Measurements from ENCODE around the gene CASQ2.
"Not testable (repeated sequence)": the region's sequence is repeated elsewhere in the genome, so short reads cannot be mapped to it uniquely, and the experiment has no call there.

Gene CASQ2

GRCh38 chr1:115781343-115781742, 12.8 kb upstream of the CASQ2 start:
- FAIRE-seq, result peak; percentile 72
- DNase-seq (ENCODE audit: low spot score), result no peak

DNA sequence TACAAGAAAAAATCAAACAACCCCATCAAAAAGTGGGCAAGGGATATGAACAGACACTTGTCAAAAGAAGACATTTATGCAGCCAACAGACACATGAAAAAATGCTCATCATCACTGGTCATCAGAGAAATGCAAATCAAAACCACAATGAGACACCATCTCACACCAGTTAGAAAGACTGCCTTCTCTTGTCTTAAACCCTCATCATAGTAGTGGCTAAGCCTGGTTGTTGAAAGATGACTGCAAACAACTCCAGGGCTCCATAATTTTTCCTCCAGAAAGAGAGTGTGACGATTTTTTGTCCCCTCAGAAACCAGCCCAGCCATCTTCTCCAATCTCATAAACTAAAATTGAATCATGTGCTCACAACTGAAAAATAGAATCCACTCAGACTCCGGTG, 12.1 kb upstream of the CASQ2 start:
- FAIRE-seq; DNase-seq (ENCODE audit: low spot score): not testable (repeated sequence)

DNA sequence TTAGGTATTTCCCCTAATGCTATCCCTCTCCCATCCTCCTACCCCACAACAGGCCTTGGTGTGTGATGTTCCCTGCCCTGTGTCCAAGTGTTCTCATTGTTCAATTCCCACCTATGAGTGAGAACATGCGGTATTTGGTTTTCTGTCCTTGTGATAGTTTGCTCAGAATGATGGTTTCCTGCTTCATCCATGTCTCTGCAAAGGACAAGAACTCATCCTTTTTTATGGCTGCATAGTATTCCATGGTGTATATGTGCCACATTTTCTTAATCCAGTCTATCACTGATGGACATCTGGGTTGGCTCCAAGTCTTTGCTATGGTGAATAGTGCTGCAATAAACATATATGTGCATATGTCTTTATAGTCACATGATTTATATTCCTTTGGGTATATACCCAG, 10.6 kb upstream of the CASQ2 start:
- DNase-seq (ENCODE audit: low spot score); FAIRE-seq: not testable (repeated sequence)

DNA sequence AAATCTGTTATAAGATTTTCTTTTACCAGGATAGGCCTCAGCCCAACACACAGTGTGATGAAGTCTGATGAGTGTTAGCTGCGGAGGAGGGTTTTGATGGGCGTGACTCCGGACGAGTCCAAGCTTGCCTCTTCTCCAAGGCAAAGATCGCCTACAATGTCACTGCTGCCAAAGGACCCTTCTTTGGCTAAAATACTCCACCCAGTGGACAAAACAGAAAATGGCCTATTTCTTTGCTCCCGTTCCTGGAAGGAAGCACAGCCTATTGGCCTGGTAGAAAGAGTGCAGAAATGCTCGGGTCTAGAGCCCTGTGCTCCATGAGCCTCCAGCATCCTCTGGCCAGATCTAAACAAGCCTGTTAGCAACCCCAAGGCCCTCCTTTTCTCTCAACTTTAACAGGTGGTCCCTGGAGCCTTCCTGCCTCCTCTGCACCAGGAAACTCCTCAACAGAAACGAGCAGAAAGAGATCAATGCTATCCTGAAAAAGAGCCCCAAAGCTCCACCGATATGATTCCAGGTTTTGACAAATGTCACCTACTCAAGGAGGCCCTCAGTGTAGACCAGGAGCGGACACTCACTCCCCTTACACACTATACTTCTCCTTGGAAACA, 3.4 kb upstream of the CASQ2 start:
- FAIRE-seq (peak; percentile 62), DNase-seq (ENCODE audit: low spot score) (peak; percentile 73)

DNA sequence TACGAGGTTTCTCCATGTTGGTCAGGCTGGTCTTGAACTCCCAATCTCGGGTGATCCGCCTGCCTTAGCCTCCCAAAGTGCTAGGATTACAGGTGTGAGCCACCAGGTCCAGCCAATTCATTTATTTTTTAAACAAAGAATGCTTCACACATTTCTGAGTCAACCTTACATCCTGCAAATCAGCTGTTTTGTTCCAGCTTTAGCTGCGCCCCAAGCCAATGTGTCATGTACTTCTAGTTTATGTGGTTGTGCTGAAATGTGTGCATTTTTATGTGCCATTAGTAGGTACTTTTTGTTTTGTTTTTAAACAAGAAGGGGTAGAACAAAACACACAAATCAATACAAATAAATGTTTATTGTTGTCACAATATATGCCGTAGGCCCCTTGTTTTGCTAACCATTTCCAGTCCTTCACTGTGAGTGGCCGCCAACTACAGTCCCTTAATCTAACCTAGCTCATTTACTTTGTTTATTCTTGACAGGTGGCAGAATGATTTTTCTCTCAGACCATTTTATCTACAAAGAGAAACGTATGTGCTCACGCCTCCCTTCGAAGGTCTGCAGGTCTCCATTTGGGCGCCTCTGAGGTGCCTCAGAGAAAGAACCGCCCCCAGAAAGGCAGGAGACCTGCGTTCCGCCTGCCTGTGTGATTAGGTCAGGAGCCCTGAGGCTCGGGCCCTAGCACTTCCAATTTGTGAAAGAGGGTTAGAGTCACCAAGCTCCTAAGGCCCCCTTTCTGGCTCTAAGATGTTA, 2.8 kb upstream of the CASQ2 start:
- DNase-seq (ENCODE audit: low spot score) (no peak), FAIRE-seq (no peak)

DNA sequence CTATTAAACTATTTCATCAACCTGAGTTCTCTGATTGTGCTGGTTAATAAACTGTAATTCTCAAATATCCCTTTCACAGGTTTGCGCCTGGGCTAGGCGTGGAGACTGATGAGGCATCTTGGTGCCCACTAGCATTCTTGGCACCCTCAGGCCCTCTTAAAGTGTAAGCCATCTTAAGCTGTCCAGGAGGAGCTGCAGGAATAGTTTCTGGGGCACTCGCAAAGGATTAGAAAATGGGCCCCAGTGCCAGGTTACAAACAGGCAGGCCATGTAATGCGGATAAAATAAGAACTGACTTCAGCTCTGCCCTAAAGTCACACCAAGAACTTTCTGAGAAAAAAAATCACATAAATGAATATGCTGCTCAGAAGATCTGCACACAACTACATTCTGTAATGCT, 1.1 kb downstream of the CASQ2 start:
- FAIRE-seq (no peak), DNase-seq (ENCODE audit: low spot score) (no peak)

DNA sequence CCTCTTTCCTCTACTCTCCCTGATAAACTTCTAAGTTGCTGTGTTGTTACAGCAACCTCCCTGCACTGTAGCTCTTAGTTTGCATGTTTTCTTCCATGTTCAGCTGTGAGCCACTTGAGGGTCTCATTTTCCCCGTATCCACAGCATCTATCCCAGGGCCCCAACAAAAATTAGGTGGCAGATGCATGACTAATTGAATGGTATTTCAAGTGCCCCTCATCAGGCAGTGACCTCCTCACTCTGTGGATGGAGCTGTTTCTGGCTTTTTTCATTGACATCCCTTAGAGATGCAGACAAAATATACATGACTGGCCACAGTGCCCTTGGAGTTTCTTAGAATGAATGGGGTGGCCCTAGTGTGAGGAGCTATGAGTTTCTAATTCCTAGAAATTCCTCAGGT, 3.4 kb downstream of the CASQ2 start:
- FAIRE-seq, result no peak
- DNase-seq (ENCODE audit: low spot score), result no peak

- FAIRE-seq (no peak), DNase-seq (ENCODE audit: low spot score) (no peak)
Measured at GRCh38 chr1:115764541-115764940, 4.0 kb downstream of the CASQ2 start.

DNA sequence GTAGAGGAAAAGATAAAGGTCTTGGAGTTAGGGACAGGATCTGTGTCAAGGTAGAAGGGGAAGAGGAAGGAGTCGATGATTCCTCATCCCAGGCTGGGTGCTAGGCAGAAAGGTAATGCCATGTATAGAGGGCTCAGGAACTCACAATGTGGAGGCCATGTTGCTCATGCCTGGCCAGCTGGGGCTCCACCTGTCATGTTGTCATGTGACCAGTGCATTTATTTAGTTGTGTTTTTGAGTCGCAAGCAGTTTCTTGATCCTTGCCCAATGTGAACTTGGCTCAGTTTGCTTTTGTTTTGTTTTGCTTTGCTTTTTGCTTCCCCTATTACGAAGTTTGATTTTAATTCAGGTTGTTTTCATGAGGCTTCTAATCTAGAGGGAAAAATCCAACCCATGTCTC, 5.7 kb downstream of the CASQ2 start:
- FAIRE-seq (no peak), DNase-seq (ENCODE audit: low spot score) (no peak)

GRCh38 chr1:115761601-115762302, 6.8 kb downstream of the CASQ2 start:
- FAIRE-seq (no peak), DNase-seq (ENCODE audit: low spot score) (no peak)

- FAIRE-seq, result no peak
- DNase-seq (ENCODE audit: low spot score), result no peak
Measured at GRCh38 chr1:115757856-115758255, 10.7 kb downstream of the CASQ2 start.

DNA sequence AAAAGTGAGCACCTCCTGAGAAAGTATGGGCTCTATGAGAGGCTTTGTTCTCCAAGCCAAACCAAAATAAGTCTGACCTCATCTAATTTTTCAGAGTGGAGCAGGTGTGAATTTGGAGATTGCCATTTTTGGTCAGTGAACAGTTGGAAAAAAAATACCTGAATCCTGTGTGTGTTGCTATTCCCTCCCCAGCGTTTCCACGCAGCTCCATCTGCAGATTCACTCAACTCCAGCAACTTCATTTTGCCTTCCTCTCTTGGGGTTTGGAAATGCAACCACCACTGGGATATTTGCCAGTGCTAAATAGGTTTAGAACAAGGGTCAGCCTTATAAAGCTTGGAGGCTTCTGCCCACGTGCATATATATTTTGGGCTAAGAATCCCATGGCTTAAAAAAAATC, 11.2 kb downstream of the CASQ2 start:
- DNase-seq (ENCODE audit: low spot score), result no peak
- FAIRE-seq, result no peak

DNA sequence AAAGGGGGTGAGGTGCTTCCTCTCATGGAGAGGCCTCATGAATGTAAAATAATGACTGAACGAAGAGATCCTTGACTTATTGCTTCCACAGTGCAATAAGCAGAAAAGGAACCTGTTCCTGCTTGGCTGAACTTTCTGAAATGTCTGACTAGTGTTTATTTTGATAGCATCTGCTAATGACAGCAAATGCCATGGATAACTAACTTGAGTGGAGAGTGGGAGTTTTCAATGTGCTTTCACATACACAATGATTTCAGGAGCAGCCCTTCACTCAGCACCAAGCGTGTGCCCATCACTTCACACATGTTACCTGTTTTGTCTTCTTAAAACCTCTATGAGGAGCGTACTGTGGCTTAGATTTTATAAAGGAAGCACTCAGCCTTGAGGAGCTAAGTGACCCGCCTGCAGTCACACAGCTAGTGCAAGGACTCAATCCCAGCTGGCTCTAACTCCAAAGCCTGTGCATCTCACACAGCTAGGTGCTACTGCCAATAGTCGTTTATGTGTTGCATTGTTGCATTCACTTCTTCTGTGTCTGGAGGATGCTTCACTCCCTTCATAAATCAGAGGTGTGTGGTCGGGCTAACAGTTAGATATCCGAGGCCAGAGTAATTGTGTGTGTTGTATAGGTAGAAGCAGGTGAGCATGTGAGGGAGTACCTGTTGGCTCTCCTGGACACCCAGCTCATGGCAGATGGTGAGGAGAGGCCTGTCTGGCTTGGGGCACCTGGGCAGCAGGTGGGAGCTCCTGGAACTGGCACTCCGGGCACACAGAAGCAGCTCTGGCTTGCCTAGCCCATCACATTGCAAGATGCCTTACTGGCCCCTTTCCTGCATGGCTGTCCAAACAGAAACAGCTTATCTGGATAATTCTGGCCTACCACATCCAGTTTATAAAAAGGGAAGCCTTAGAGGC, 12.8 kb downstream of the CASQ2 start:
- no peak for FAIRE-seq
- DNase-seq (ENCODE audit: low spot score), result no peak

DNA sequence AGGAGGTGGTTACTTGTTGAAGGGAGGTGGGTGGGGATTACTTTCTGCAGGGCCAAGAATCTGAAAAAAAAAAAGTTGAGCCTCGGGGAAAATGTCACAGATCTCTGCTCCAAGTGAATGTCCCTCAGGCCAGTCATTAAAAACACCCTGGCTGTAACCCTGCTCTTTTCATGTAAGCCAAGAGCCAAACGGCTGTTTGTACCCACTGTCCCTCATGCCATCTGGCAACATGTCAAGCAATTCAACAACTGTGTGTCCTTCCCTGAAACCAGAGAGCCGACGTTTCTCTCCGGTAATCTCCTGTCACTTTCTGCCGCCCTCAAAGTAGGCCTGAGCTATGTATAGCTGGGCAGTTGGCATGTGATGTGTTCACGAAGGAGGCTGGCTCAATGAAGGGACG, 14.7 kb downstream of the CASQ2 start:
- no peak for DNase-seq (ENCODE audit: low spot score)
- no peak for FAIRE-seq

DNA sequence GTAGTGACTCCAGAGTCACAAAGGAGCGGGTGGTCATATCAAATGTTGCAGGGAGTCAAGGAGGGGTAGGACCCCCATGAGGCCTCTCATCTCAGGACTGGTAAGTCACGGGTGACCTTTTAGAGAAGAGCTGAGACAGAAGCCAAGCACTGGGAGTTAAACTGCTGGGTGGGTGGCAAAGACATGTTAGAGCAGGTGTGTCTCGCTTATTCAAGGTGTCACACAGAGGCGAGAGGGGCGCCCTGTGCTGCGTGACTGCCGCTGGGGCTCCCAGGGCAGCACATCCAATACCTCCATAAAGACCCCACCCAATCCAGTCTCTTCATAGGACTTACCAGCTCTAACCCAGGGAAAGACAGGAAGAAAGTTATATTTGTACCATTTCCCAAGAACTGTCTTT, 15.2 kb downstream of the CASQ2 start:
- no peak for DNase-seq (ENCODE audit: low spot score)
- no peak for FAIRE-seq

DNA sequence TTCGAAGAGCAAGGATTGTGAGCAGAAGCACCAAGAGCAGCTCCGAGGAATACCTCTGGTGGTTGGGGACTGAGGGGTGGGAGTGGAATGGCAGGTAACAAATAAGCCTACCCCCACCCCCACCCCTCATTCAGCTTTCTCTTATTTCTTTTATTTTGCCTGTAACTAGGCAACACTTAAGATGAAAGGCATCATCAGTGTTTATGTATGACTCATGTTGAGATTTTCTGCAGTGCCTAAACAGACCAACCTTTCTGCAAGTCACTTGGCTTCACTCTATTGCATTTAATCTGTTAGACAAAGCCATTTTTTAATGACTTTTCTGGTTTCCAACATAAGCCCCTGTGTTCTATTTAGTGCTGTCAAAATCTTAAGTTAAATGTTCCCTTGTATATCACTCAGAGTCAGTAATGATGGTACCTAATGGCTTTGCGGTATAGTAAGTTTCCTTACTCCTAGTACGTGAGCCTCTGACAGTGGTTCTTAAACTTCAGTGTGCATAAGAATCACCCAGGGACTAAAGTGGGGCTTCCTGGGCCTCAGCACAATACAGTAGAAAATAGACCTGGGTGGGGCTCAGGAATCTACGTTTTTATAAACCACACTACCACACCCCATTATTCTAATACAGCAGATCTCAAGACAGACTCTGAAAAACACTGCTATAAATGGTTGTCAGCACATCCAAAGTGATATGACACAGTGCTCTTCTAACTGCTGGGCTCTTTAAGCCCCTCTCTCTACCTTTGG, 19.9 kb downstream of the CASQ2 start:
- DNase-seq (ENCODE audit: low spot score) (peak; percentile 12), FAIRE-seq (no peak)

DNA sequence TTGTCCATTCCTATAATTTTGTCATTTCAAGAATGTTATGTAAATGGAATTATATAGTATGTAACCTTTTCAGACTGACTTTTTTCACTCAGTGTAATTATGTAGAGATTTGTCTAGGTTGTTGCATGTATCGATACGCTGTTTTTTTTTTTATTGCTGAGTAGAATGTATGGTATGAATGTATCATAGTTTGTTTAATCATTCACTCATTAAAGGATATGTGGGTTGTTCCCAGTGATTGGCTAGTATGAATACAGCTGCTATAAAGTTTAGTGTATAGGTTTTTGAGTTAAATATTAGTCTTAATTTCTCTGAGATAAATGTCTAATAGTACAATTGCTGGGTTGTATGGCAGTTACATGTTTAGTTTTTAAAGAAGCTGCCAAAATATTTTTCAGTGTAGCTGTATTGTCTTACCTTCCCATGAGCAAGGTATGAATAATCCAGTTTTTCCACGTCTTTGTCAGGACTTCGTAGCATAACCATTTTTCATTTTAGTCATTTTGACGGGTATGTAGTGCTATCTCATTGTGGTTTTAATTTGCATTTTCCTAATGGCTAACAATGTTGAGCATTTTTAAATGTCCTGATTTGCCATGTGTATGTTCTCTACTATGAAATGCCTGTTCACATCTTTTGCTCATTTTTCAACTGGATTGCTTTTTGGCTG, 22.4 kb downstream of the CASQ2 start:
- FAIRE-seq (no peak), DNase-seq (ENCODE audit: low spot score) (no peak)

GRCh38 chr1:115744646-115745275, 23.8 kb downstream of the CASQ2 start:
- FAIRE-seq, result no peak
- DNase-seq (ENCODE audit: low spot score), result no peak

DNA sequence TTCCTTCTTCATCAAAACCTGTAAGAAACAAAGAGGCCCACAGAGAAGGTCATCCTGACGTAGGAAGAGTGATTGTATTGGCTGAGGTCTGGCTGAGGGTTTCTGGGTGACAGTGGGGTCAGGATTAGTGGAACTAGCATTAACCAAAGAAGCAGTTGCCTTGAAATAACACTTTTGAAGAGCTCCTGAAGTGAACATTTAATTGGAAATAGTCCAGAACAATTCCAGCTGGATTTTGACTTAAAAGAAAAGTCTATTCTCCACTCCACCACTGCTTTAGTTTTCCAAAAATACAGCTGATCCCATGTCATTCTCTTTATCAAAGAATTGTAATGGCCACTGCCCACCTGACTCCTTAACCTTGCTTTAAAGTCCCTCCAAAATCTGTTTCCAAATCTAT, 27.7 kb downstream of the CASQ2 start:
- no peak for DNase-seq (ENCODE audit: low spot score)
- FAIRE-seq, result no peak

DNA sequence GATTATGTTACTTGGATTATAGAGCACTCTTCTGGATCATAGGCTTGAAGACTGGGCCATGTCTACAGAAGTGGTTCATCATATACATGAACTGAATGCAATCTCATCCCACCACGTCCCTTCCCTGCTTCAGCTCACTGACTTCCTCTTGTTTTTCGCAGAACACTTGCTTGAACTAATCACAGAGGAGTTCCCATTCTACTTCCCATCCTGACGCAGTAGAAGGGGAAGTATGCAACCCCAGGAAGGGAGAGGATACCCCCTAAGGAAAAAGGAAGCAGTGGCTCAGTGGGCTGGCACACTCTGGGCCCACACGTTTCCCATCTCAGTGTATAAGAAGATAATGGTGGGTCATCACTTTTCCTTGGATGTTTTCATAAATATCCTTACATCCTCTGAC, 36.2 kb downstream of the CASQ2 start:
- DNase-seq (ENCODE audit: low spot score), result no peak
- FAIRE-seq, result no peak

Measured in RCC 7860 (cell line).